ENCODE data around the gene NAB2. TPM values are rescaled to one million over a fixed set of nuclear protein-coding genes. Genes with fewer than 3 reads are reported as not detected.

NAB2 gene
- total and polyA plus RNA-seq, 2 donors (not counting 3 experiments of a cell fraction or from before 2014, with no cell fraction given): 14.6 to 15.9 TPM

- Histone ChIP-seq H3K9me1 (replicated peaks; ENCODE audit: control insufficient read depth, extremely low read depth, insufficient read depth, low read length) (no peaks in the 10 kb centered on the region), H3K4me2 (ENCODE audit: insufficient read depth, low read length) (no peak overlapping the region), H3K36me3 (ENCODE audit: control insufficient read depth in 2 of 2, extremely low read depth in 1 of 2, insufficient read depth in 2 of 2, low read length in 2 of 2) (no peaks in the 10 kb centered on the region), H4K20me1 (replicated peaks; ENCODE audit: control insufficient read depth, extremely low read depth, insufficient read depth, low read length) (no peaks in the 10 kb centered on the region), H3K27ac (ENCODE audit: insufficient read depth, low read depth, low read length) (no peak overlapping the region), H3K4me3 (replicated peaks in 1 of 3; ENCODE audit: insufficient read depth in 1 of 3, low read depth in 1 of 3, low read length in 3 of 3) (no peak overlapping the region), H3K9me3 (replicated peaks; ENCODE audit: control insufficient read depth, insufficient read depth, low read length) (no peaks in the 10 kb centered on the region), H3K9ac (replicated peaks; ENCODE audit: extremely low read depth, insufficient read depth, low read length) (no peak overlapping the region), H2AFZ (ENCODE audit: low read depth, low read length) (no peak overlapping the region), H3K27me3 (ENCODE audit: control insufficient read depth in 2 of 2, insufficient read depth in 2 of 2, low read length in 2 of 2) (peaks cover 7 to 11% of the 10 kb centered on the region in 2 experiments), H3K79me2 (ENCODE audit: control insufficient read depth, insufficient read depth, low read length) (no peaks in the 10 kb centered on the region), H3K4me1 (ENCODE audit: control insufficient read depth, extremely low read depth, insufficient read depth, low read length) (no peaks in the 10 kb centered on the region)
- no TSS peak for BruUV-seq (replicated peaks)
- DNase-seq (ENCODE audit: low read depth, low spot score) (no peak), FAIRE-seq (no peak)
- POLR2A ChIA-PET: no interaction called here
- TF ChIP-seq POLR2AphosphoS5 (IDR thresholded peaks at IDR 0.05; ENCODE audit: insufficient read depth, low read depth, low read length): no peak
- TF ChIP-seq CTCF (IDR thresholded peaks at IDR 0.05; ENCODE audit: extremely low read depth in 1 of 2, insufficient read depth in 1 of 2, low read depth in 1 of 2, low read length in 2 of 2): no peak
- TF ChIP-seq JUN (IDR thresholded peaks at IDR 0.05; ENCODE audit: borderline replicate concordance, insufficient read depth, insufficient read length, low read depth): no peak
- TF ChIP-seq GATA2 (IDR thresholded peaks at IDR 0.05; ENCODE audit: insufficient read depth, insufficient read length, low read depth, low read length): no peak
- no peak for TF ChIP-seq MYC (IDR thresholded peaks at IDR 0.05; ENCODE audit: low read depth, low read length)
- no peak for TF ChIP-seq EZH2 (IDR thresholded peaks at IDR 0.05; ENCODE audit: borderline replicate concordance, low read depth, low read length, severe bottlenecking)
- TF ChIP-seq POLR2A (IDR thresholded peaks at IDR 0.05; ENCODE audit: low read depth, low read length): no peak
- no peak for TF ChIP-seq FOS (IDR thresholded peaks at IDR 0.05; ENCODE audit: borderline replicate concordance, insufficient read depth, low read length)
- TF ChIP-seq MAX (IDR thresholded peaks at IDR 0.05; ENCODE audit: insufficient read depth, insufficient read length): no peak
- CTCF ChIA-PET: interaction anchor here (1.0 to 1.7 kb wide), 2 partner anchors 14 to 35 kb away, joined by 4 to 7 read pairs; no protein-coding TSS in a partner anchor
- dilution Hi-C loops (cut with MboI; ENCODE audit: extremely low pct_ligation_motif_present, low sequenced_read_pairs): no loop called here
- intact Hi-C loops (cut with micrococcal nuclease): no loop called here
These were observed 49.8 kb downstream of the NAB2 start for GRCh38 chr12:57138526-57139272.

Data from endothelial cell of umbilical vein (primary cell).